NT2/D1 (cell line): ENCODE data around the gene CABLES1.

Experiments
- YY1 ChIP-seq: IDR thresholded peaks from 2 replicates; pipeline ENCODE4 v1.6.1; 2011; ENCODE audit not compliant: insufficient read length, insufficient read depth
- ZNF274 ChIP-seq: IDR thresholded peaks from 2 replicates; pipeline ENCODE4 v1.6.1; 2011; ENCODE audit warnings: mild to moderate bottlenecking, low read depth, low read length

DNA sequence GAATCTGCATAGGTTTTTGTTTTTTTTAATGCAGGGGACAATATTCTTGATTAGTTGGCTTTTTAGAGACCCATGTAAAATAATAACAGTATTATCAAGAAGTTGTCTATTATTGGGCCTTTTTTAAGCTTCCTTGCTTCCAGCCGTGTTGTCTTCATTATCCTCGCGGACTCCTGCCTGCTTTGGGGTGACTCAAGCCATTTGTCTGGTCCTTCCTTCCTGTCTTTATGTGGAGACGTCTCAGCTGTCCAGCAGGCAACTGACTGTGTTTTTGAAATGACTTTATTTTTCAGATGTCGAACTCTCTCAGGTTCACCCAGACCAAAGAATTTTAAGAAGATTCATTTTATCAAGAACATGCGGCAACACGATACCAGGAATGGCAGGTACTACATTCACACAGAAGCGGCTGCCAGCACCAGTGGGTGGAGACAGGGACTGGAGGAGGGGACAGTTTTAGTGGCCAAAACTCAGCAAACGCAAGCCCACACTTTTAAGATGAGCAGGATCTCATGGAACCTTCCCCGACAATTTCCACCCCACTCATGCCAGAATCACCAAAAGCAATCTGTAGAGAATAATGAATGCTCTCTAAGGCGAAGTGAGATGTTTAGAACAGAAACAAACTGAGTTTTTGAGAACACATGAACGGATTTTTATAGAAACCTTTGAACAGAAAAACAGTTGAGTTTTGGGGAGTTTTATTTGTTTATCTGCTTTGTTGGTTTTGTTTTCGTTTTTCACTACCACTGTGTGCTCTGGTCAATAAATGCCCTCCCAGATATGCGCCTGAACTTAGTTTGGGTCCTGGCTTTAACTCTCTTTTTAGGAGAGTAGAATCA is 59.1 kb downstream of the CABLES1 start:
- TF ChIP-seq ZNF274 (no peak), YY1 (no peak)
